DMS53 (cell line): ENCODE results near the gene CHST11.

Source experiments
- DNase-seq: peaks from one replicate; lab custom pipeline; 2025; lab: John Stamatoyannopoulos, UW

Gene CHST11

GRCh38 chr12:104456417-104456949, at the start of gene CHST11:
CHST11 (plus strand) TSS chr12:104456948.
- DNase-seq: peak; percentile 88

- DNase-seq: no peak
These were observed 49.3 kb upstream of the CHST11 start for GRCh38 chr12:104407438-104407837.

GRCh38 chr12:104407922-104408321, 48.8 kb upstream of the CHST11 start:
- no peak for DNase-seq

- no peak for DNase-seq
These were observed 46.4 kb upstream of the CHST11 start for GRCh38 chr12:104410326-104410725.

- DNase-seq: no peak
These were observed 46.0 kb upstream of the CHST11 start for GRCh38 chr12:104410786-104411185.

GRCh38 chr12:104411826-104412641, 44.7 kb upstream of the CHST11 start:
- no peak for DNase-seq

- DNase-seq: no peak
These were observed 44.1 kb upstream of the CHST11 start for GRCh38 chr12:104412681-104413080.

GRCh38 chr12:104413330-104413729, 43.4 kb upstream of the CHST11 start:
- no peak for DNase-seq

GRCh38 chr12:104414581-104415341, 42.0 kb upstream of the CHST11 start:
- DNase-seq: no peak

GRCh38 chr12:104415342-104415980, 41.3 kb upstream of the CHST11 start:
- no peak for DNase-seq

- DNase-seq: no peak
These were observed 40.6 kb upstream of the CHST11 start for GRCh38 chr12:104416136-104416535.

GRCh38 chr12:104416585-104416984, 40.2 kb upstream of the CHST11 start:
- DNase-seq: no peak

GRCh38 chr12:104419717-104420116, 37.0 kb upstream of the CHST11 start:
- DNase-seq: no peak

GRCh38 chr12:104420868-104421267, 35.9 kb upstream of the CHST11 start:
- DNase-seq: no peak

- no peak for DNase-seq
These were observed 35.4 kb upstream of the CHST11 start for GRCh38 chr12:104421343-104421742.

- no peak for DNase-seq
These were observed 34.3 kb upstream of the CHST11 start for GRCh38 chr12:104422441-104422840.

GRCh38 chr12:104423273-104423672, 33.5 kb upstream of the CHST11 start:
- DNase-seq: no peak

- peak; percentile 16 for DNase-seq
These were observed 32.9 kb upstream of the CHST11 start for GRCh38 chr12:104423809-104424208.

GRCh38 chr12:104424955-104425354, 31.8 kb upstream of the CHST11 start:
- no peak for DNase-seq

- DNase-seq: no peak
These were observed 31.1 kb upstream of the CHST11 start for GRCh38 chr12:104425614-104426013.

- no peak for DNase-seq
These were observed 29.7 kb upstream of the CHST11 start for GRCh38 chr12:104426926-104427546.

- no peak for DNase-seq
These were observed 29.2 kb upstream of the CHST11 start for GRCh38 chr12:104427547-104427938.
